Measurements from ENCODE around the gene PPP2R5A.
"Not testable (repeated sequence)": the region's sequence is repeated elsewhere in the genome, so short reads cannot be mapped to it uniquely, and the experiment has no call there.

Gene PPP2R5A

GRCh38 chr1:212359794-212360479 lies 74.7 kb downstream of the PPP2R5A start:
- DNase-seq = no peak

GRCh38 chr1:212364985-212365384 lies 79.8 kb downstream of the PPP2R5A start:
- DNase-seq = no peak

DNA sequence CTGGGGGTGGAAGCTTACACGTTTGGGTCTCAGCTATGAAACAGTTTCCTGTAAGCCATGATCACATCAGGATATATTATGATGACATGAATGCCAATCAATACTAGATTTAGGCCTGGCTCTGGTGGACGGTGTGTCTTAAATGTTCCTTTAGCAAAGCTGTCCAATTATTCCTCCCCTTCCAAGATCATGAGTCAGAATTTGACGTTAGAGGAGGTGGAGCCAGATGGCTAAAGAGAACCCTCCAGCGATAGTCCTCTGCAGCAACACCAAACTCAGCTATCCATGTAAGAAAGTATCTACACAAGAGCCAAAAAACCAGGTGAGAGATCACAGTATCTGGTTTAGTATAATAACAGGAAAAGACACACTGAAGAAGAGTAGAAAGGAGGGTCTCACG lies 81.7 kb downstream of the PPP2R5A start:
- no peak for DNase-seq

DNA sequence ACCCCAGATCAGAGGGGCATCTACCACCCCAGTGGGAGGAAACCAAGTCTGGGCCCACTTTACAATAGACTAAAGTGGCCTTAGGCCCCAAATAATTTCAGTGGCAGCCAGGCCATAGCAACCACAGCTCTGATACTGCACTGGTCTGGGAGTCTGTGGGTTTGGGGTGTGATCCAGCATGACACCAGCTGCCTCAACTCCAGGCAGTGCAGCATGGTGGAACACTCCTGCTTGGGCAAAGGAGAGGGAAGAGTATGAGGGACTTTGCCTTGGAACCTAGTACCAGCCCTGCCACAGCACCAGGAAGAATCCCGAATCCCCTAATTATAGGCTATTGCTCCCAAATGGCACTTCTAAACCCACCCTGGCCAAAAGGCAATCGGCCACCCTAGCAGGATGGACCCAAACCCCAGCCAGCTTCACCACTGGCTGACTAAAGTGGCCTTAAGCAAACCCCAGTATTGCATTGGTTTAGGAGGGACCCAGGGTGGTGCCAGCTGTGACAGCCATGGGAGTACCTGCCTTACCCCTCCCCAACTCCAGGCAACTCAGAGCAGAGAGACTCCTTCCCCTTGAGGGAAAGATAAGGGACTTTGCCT lies 82.4 kb downstream of the PPP2R5A start:
- no peak for DNase-seq

- DNase-seq = peak; percentile 45
Measured at GRCh38 chr1:212368073-212368484, 82.9 kb downstream of the PPP2R5A start.

DNA sequence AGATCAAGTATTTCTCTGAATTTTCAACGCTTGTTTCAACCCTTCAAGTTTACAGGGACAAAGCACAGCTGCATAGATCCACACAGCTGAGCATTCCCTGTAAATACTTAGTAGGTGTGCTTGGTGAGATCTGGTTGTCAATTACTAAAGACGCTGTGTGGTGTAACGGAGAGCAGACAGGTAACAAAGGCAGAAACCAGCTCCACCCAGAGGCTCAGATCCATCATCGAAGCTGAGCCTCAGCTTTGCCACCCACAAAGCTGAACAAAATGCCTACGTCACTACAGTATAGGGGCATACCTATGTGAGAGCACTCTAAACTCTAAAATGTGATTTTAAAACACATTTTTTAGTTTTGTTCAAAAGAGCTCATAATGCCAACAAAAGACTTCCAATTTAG lies 90.8 kb downstream of the PPP2R5A start:
- DNase-seq = no peak

GRCh38 chr1:212377644-212378043 lies 92.4 kb downstream of the PPP2R5A start:
- no peak for DNase-seq

DNA sequence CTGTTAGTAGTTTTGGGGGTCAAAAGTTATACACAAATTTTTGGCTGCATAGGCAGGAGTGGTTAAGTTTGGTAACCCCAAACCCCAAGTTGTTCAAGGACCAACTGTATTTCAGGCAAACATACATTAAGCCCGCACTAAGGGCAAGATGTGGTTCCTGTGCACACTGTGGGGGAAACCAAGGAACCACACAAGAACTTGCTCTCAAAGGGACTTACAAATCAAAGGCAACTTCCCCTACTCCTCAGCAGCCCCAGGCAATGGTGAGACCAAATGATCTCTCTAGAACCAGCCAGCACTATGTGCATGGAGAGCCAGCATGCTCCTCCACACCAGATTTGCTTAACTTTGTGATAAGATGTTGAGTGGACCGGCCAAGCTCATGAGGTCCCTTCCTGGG lies 94.2 kb downstream of the PPP2R5A start:
- no peak for DNase-seq

DNA sequence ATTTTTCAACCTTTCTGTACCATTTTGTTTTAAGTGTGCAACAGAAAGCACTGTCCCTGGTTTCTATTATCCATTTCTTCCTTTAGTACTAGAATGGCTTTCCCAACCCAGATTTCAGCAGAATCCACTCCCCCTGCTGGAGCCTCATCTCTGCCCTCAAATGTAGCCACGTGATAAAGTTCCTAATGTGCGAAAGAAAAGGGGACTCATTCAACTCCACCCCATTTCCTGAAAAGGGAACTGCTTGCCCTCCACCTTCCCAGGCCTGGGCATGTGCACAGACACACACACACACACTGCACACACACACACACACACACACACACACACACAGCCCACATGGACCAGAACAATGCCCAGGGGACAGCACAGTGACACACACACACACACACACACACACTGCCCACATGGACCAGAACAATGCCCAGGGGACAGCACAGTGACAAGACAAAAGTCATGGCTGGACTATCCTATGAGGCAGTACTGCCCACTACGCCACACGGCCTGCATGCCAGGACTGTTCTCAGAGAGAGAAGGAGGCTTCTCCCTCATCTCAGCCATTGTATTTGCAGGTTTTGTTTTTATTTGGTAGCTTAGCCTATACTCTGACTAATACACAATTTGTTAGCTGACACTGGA lies 96.3 kb downstream of the PPP2R5A start:
- DNase-seq = no peak

GRCh38 chr1:212386029-212386428 lies 100.8 kb downstream of the PPP2R5A start:
- no peak for DNase-seq

DNA sequence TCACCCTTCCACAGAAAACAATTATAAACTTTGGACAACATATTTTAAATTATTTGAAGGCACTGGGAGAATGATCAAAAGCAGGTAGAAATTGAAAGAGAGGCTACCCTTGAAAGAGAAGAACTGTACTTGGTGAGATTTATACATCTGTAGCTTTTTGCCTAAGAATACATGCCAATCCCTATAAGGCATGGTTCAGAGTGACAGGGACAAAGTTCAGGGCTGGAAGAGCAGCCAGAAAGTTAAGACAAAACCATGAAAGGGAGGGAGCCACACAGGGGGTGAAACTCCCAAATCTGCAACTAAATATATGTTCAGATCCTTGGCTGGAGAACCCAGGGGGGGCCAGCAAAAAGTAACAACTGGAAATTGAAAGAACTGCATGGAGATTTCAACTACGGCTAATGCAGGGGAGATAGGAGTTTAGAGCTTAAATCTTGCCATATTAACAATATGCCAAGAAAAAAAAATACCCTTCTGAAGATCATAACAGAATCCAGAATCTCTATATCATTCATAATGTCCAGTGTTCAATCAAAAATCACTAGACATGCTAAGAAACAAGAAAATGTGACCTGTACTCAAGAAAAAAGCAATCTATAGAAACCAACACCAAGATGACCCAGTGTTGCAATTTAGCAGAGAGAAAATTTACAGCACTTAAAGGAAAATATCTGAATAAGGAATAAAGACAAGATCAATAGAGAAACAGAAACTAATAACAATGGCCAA lies 103.9 kb downstream of the PPP2R5A start:
- DNase-seq = no peak

- DNase-seq = not testable (repeated sequence)
Measured at GRCh38 chr1:212395678-212396437, 110.6 kb downstream of the PPP2R5A start.

DNA sequence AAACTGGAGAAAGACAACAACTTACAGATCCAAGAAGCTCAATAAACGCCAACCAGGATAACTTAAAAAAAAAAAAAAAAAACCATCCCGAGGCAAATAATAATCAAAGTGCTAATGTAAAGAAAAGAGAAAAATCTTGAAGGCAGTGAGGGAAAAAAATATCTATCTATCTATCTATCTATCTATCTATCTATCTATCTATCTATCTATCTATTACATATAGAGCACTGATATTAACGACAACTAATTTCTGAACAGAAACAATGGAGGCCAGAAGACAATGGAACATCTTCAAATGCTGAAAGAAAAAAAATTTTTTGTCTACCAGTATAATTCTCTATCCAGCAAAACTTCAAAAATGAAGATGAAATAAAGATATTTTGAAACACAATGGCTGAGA lies 111.4 kb downstream of the PPP2R5A start:
- no peak for DNase-seq

GRCh38 chr1:212397171-212397570 lies 112.0 kb downstream of the PPP2R5A start:
- DNase-seq = no peak

- no peak for DNase-seq
Measured at GRCh38 chr1:212401042-212401441, 115.8 kb downstream of the PPP2R5A start.

DNA sequence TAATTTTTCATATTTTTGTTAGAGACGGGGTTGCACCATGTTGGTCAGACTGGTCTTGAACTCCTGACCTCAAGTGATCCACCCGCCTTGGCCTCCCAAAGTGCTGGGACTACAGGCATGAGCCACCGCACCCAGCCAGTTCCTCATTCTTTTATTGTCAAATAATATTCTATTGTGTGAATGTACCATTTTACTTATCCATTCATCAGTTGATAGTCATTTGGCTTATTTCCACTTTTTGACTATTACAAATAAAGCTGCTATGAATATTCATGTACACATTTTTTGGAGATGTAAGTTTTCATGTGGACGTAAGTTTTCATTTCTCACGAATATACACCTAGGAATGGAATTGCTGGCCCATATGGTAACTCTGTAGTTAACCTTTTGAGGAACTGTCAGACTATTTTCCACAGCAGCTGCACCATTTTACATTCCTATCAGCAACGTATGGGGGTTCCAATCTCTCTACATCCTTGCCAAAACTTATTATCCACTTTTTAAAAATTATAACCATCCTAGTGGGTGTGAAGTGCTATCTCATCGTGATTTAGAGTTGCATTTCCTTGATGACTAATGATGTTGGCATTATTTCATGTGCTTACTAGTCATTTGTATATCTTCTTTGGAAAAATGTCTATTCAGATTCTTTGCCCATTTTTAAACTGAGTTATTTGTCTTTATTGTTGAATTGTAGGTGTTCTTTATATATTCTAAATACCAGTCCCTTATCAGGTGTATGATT lies 116.8 kb downstream of the PPP2R5A start:
- no peak for DNase-seq

- no peak for DNase-seq
Measured at GRCh38 chr1:212402666-212403321, 117.6 kb downstream of the PPP2R5A start.

DNA sequence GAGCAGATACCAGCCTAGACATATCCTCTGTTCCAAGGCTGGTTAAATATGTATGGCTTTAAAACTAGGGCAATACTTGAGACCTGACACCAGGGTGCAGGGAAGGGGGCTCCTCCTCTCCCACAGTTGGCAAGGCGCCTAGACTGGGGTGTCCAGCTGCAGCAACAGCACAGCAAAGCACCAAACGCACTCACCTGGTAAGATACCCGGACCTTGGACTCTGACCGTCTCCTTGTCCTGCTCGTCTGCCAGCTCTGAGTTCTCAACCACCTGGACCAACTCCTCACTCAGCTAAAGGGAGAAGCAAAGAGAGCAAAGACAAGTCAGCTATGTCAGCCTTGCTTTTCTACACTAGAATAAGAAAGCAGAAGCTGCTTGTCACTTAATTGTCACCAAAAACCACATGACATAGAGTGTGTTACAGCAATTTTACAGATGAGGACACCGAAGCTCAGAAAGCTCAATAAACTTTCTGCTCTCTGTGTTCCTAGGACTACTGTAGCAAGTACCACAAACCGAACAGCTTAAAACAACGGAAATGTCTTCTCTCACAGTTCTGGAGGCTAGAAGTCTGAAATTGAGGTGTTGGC lies 125.1 kb downstream of the PPP2R5A start:
- no peak for DNase-seq

All from DMS153 (cell line).